ENCODE measurements around the gene IPO11. TPM values are rescaled to one million over a fixed set of nuclear protein-coding genes. Genes with fewer than 3 reads are reported as not detected.

The IPO11 gene
- total and polyA plus RNA-seq, 9 donors: 10.4 to 40.3 (median 24.6) TPM

DNA sequence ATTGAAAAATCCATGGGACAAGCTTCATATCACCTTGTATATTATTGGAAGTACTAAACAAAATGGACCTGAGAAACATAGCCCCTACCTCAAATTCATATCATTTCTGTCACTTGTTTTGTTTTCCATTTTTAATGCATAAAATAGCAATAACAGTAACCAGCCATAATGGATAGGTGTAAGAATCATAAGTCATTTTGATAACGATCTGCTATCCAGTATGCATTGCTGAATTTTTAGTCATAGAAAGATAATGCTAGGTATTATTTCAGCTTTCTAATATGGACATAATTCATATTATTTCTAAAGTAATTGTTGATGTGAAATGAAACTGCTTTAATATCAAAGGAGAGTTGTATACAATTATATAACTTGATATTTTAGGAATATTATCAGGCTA is 164.9 kb downstream of the IPO11 start:
- DNase-seq: no peak
- WGBS, 3 donors: 88 to 98% (median 95%) methylated on average over 1 of the region's 1 CpG
- intact Hi-C loops (cut with DNase I): no loop called here
- Histone ChIP-seq H3K27me3 (no peaks in the 10 kb centered on the region), H3K36me3 (no peaks in the 10 kb centered on the region), H3K4me1 (ENCODE audit: insufficient read depth) (no peaks in the 10 kb centered on the region), H3K9me3 (no peaks in the 10 kb centered on the region), H3K27ac (no peak overlapping the region), H3K4me3 (no peak overlapping the region)
- TF ChIP-seq, protein P1, sequence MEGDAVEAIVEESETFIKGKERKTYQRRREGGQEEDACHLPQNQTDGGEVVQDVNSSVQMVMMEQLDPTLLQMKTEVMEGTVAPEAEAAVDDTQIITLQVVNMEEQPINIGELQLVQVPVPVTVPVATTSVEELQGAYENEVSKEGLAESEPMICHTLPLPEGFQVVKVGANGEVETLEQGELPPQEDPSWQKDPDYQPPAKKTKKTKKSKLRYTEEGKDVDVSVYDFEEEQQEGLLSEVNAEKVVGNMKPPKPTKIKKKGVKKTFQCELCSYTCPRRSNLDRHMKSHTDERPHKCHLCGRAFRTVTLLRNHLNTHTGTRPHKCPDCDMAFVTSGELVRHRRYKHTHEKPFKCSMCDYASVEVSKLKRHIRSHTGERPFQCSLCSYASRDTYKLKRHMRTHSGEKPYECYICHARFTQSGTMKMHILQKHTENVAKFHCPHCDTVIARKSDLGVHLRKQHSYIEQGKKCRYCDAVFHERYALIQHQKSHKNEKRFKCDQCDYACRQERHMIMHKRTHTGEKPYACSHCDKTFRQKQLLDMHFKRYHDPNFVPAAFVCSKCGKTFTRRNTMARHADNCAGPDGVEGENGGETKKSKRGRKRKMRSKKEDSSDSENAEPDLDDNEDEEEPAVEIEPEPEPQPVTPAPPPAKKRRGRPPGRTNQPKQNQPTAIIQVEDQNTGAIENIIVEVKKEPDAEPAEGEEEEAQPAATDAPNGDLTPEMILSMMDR (IDR thresholded peaks at IDR 0.05): no peak
- TF ChIP-seq POLR2A (IDR thresholded peaks at IDR 0.05) (no peak), EP300 (IDR thresholded peaks at IDR 0.05) (no peak)

DNA sequence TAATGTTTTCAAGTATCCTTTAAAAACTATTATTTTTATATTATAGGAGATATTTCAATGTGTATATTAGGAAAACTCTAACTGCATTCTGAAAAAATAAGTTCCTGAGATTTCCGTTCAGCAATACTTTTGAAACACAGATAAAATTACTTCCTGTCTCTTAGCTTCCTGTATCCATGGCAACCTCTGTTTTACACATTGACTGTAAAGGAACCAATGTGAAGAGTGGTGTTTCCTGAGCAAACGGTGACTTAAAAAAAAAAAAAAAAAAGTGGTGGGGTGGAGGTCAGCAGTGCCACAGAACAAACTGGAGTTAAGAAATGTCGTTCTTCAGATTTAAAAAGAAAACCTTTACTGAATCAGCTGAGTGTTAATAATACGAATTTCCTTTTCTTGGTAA is 166.0 kb downstream of the IPO11 start, which contains the start of gene LRRC70:
Gene LRRC70, plus strand, starts transcription at position 280 of the 400 bp plus-strand sequence. CDS start 620 bp downstream, outside the sequence.
- no peaks in the 10 kb centered on the region for H3K36me3 ChIP-seq
- H3K27ac ChIP-seq: no peak within 1 kb of the TSS
- H3K4me1 ChIP-seq (ENCODE audit: insufficient read depth): no peaks in the 10 kb centered on the region
- no peak for DNase-seq
- H3K27me3 ChIP-seq: no peaks in the 10 kb centered on the region
- H3K9me3 ChIP-seq: no peaks in the 10 kb centered on the region
- WGBS, 3 donors: 52 to 58% (median 58%) methylated on average over 4 of the region's 4 CpGs
- no peak within 1 kb of the TSS for H3K4me3 ChIP-seq
- intact Hi-C loops (cut with DNase I): no loop called here
- TF ChIP-seq, protein P1 (IDR thresholded peaks at IDR 0.05): no peak
- no peak for TF ChIP-seq EP300 (IDR thresholded peaks at IDR 0.05)
- no peak for TF ChIP-seq POLR2A (IDR thresholded peaks at IDR 0.05)

DNA sequence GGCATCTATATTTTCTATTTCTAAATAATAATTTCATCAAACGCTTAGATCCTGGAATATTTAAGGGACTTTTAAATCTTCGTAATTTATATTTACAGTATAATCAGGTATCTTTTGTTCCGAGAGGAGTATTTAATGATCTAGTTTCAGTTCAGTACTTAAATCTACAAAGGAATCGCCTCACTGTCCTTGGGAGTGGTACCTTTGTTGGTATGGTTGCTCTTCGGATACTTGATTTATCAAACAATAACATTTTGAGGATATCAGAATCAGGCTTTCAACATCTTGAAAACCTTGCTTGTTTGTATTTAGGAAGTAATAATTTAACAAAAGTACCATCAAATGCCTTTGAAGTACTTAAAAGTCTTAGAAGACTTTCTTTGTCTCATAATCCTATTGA is 167.2 kb downstream of the IPO11 start:
- Histone ChIP-seq H3K9me3 (no peaks in the 10 kb centered on the region), H3K4me1 (ENCODE audit: insufficient read depth) (no peaks in the 10 kb centered on the region), H3K27me3 (no peaks in the 10 kb centered on the region), H3K4me3 (no peak overlapping the region), H3K36me3 (no peaks in the 10 kb centered on the region), H3K27ac (no peak overlapping the region)
- intact Hi-C loops (cut with DNase I): no loop called here
- TF ChIP-seq EP300 (IDR thresholded peaks at IDR 0.05) (no peak), POLR2A (IDR thresholded peaks at IDR 0.05) (no peak)
- TF ChIP-seq, protein P1 (IDR thresholded peaks at IDR 0.05): no peak
- DNase-seq: no peak
- WGBS, 3 donors: 90 to 95% (median 92%) methylated on average over 5 of the region's 5 CpGs

DNA sequence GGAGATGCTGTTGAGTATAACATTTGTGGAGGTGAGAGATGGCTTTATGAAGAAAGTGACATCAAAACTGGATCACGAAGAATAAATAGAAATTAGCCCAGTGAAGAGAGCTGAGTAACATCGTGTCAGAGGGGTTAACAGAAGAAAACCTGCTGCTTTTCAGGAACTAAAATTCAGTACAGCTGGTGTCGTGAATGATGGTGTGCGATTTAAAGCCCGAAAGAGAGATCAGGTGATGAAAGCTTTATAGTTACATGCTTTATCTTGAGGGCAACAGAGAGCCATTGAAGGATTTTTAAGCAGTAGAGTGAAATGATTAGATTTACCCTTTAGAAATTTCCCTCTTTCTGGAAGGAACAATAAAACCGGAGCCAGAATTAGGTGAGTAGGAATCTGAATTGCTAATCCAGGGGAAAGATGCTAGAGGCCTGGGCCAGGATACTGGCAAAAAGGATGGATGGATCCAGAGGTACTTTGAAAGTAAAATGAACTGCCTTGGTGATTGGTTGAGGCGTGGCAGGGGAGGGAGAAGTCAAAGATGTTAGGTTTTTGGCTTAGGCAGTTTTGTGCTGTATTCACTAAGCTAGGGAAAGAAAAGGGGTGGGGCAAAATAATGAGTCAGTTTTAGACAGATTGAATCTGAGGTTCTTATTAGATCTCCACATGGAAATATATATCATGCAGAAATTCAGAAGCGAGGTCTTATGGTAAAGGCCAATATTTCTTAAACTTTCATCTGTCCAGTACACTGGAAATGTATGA is 169.5 kb downstream of the IPO11 start:
- intact Hi-C loops (cut with DNase I): no loop called here
- DNase-seq: no peak
- Histone ChIP-seq H3K27me3 (no peaks in the 10 kb centered on the region), H3K4me3 (no peak overlapping the region), H3K9me3 (no peaks in the 10 kb centered on the region), H3K4me1 (ENCODE audit: insufficient read depth) (peaks cover 3% of the 10 kb centered on the region), H3K27ac (no peak overlapping the region), H3K36me3 (no peaks in the 10 kb centered on the region)
- TF ChIP-seq EP300 (IDR thresholded peaks at IDR 0.05) (no peak), POLR2A (IDR thresholded peaks at IDR 0.05) (no peak)
- TF ChIP-seq, protein P1 (IDR thresholded peaks at IDR 0.05): no peak
- 83 to 91% (median 87%) methylated on average over 8 of the region's 8 CpGs for WGBS, 3 donors

Measured in ovary (tissue), 9 donors.